ENCODE data around the gene ELF5.

- TF ChIP-seq CTCF (conservative IDR thresholded peaks at IDR 0.05; ENCODE audit: low read length) (no peak), EZH2phosphoT487 (IDR thresholded peaks at IDR 0.05; ENCODE audit: borderline replicate concordance, low read depth, low read length) (no peak)
These were observed 9.5 kb upstream of the ELF5 start for GRCh38 chr11:34523053-34523452.
